IMR-90 (cell line): ENCODE data around the gene CDK18. TPM values are rescaled to one million over a fixed set of nuclear protein-coding genes. Genes with fewer than 3 reads are reported as not detected.

ENCODE experiments used
- ATAC-seq: fragments of 200-7000 bp; cut with Tn5 transposase; 2 replicates; pipeline ENCODE4 v1.9.1; 2020; ENCODE audit warnings: low read depth, mild to moderate bottlenecking, moderate library complexity
- BruUV-seq: library from RNA; stranded (reverse); fragments of 400-500 nt; replicated peaks from 2 replicates; lab custom pipeline; 2021; lab: Mats Ljungman, UMichigan
- CTCF ChIA-PET: fragments of 300-600 bp; formaldehyde crosslinking; extraction: SDS; loops from one replicate; lab custom pipeline; 2021; ENCODE audit warnings: antibody characterized with exemption; lab: Yijun Ruan, JAX
- POLR2A ChIA-PET: fragments of 300-600 bp; sonication (Branson Sonifier 250); formaldehyde crosslinking; loops from one replicate; lab custom pipeline; 2022; ENCODE audit warnings: antibody characterized with exemption; ENCODE audit not compliant: unreplicated experiment; lab: Charles Lee
- DNase-seq: peaks from one replicate; pipeline ENCODE4 v3.0.0; 2013
- H2AFZ ChIP-seq: replicated peaks from 2 replicates; pipeline ENCODE3; 2013; ENCODE audit warnings: low read length, mild to moderate bottlenecking; ENCODE audit not compliant: poor library complexity
- H2AK5ac ChIP-seq: 2 replicates; pipeline ENCODE4 v1.6.1; 2013; ENCODE audit warnings: low read depth, low read length, inconsistent platforms
- H2AK9ac ChIP-seq: replicated peaks from 2 replicates; pipeline ENCODE3; 2013; ENCODE audit warnings: mild to moderate bottlenecking, low read depth, low read length, moderate library complexity; ENCODE audit not compliant: poor library complexity
- H2BK120ac ChIP-seq: 2 replicates; pipeline ENCODE4 v1.6.1; 2013; ENCODE audit warnings: low read depth, low read length, inconsistent platforms
- H2BK15ac ChIP-seq: 3 replicates; pipeline ENCODE4 v1.6.1; 2013; ENCODE audit warnings: low read depth, low read length, inconsistent platforms
- H2BK20ac ChIP-seq: 2 replicates; pipeline ENCODE4 v1.6.1; 2013; ENCODE audit warnings: low read depth, mild to moderate bottlenecking, inconsistent platforms, low read length, moderate library complexity
- H2BK5ac ChIP-seq: 2 replicates; pipeline ENCODE4 v1.6.1; 2013; ENCODE audit warnings: mild to moderate bottlenecking, low read depth, low read length, inconsistent platforms; ENCODE audit not compliant: poor library complexity, severe bottlenecking
- H3K14ac ChIP-seq: replicated peaks from 2 replicates; pipeline ENCODE4 v1.6.1; 2013; ENCODE audit warnings: low read depth, low read length, inconsistent platforms
- H3K18ac ChIP-seq: 2 replicates; pipeline ENCODE4 v1.6.1; 2013; ENCODE audit warnings: low read depth, low read length, control low read depth
- H3K23ac ChIP-seq: 2 replicates; pipeline ENCODE4 v1.6.1; 2013; ENCODE audit warnings: low read depth, low read length, inconsistent platforms
- H3K27ac ChIP-seq: 2 replicates; pipeline ENCODE4 v1.5.1; 2013; ENCODE audit warnings: mild to moderate bottlenecking, control low read depth, low read length; ENCODE audit not compliant: insufficient read depth
- H3K27me3 ChIP-seq: 2 replicates; pipeline ENCODE4 v1.6.1; 2013; ENCODE audit warnings: low read length; ENCODE audit not compliant: control insufficient read depth, insufficient read depth
- H3K36me3 ChIP-seq: 2 replicates; pipeline ENCODE4 v1.6.1; 2013; ENCODE audit warnings: low read length, mixed read lengths; ENCODE audit not compliant: control insufficient read depth, insufficient read depth
- H3K4ac ChIP-seq: 2 replicates; pipeline ENCODE4 v1.6.1; 2013; ENCODE audit warnings: low read depth, low read length, inconsistent platforms
- H3K4me1 ChIP-seq: 2 replicates; pipeline ENCODE4 v1.6.1; 2013; ENCODE audit warnings: low read length, mixed read lengths; ENCODE audit not compliant: control insufficient read depth, insufficient read depth
- H3K4me2 ChIP-seq: 2 replicates; pipeline ENCODE4 v1.6.1; 2013; ENCODE audit warnings: low read depth, mild to moderate bottlenecking, control low read depth, low read length, moderate library complexity
- H3K4me3 ChIP-seq: 2 replicates; pipeline ENCODE4 v1.5.1; 2013; ENCODE audit warnings: low read depth, mild to moderate bottlenecking, control low read depth, low read length, moderate library complexity; ENCODE audit not compliant: insufficient read depth
- H3K56ac ChIP-seq: 2 replicates; pipeline ENCODE4 v1.6.1; 2013; ENCODE audit warnings: low read length, inconsistent platforms; ENCODE audit not compliant: insufficient read depth; ENCODE audit errors: extremely low read depth
- H3K79me1 ChIP-seq, 2 experiments: 2 replicates each; pipeline ENCODE4 v1.6.1; 2013; ENCODE audit warnings: low read length in 2 of 2, inconsistent platforms in 1 of 2, low read depth in 1 of 2
- H3K9ac ChIP-seq: 2 replicates; pipeline ENCODE4 v1.6.1; 2013; ENCODE audit warnings: low read depth, low read length, control low read depth
- H3K9me1 ChIP-seq: 2 replicates; pipeline ENCODE4 v1.6.1; 2013; ENCODE audit warnings: low read length, inconsistent platforms; ENCODE audit not compliant: insufficient read depth
- H3K9me3 ChIP-seq: 2 replicates; pipeline ENCODE4 v1.6.1; 2013; ENCODE audit warnings: low read length; ENCODE audit not compliant: control insufficient read depth, insufficient read depth
- H4K20me1 ChIP-seq: 2 replicates; pipeline ENCODE4 v1.6.1; 2013; ENCODE audit warnings: low read length, inconsistent platforms; ENCODE audit not compliant: insufficient read depth
- H4K5ac ChIP-seq: 2 replicates; pipeline ENCODE4 v1.6.1; 2013; ENCODE audit warnings: mild to moderate bottlenecking, low read depth, low read length, control low read depth
- H4K8ac ChIP-seq, 2 experiments: 2 replicates each; pipeline ENCODE4 v1.6.1; 2013; ENCODE audit warnings: low read depth in 2 of 2, low read length in 2 of 2, control low read depth in 1 of 2, inconsistent platforms in 1 of 2
- H4K91ac ChIP-seq: 2 replicates; pipeline ENCODE4 v1.6.1; 2013; ENCODE audit warnings: low read depth, low read length, inconsistent platforms; ENCODE audit not compliant: insufficient read depth
- BHLHE40 ChIP-seq: fragments of 150-350 bp; IDR thresholded peaks from 2 replicates; pipeline ENCODE4 v1.6.1; 2016; ENCODE audit warnings: mild to moderate bottlenecking, low read depth, low read length
- CHD1 ChIP-seq: IDR thresholded peaks from 2 replicates; pipeline ENCODE4 v1.6.1; 2012; ENCODE audit warnings: low read depth, low read length, improper control_type of control experiment
- CTCF ChIP-seq: conservative IDR thresholded peaks from 2 replicates; pipeline ENCODE4 v1.5.1; 2012; ENCODE audit warnings: mild to moderate bottlenecking, low read depth, low read length, improper control_type of control experiment
- ELK1 ChIP-seq: fragments of 150-350 bp; IDR thresholded peaks from 2 replicates; pipeline ENCODE4 v1.6.1; 2016; ENCODE audit warnings: low read depth, mild to moderate bottlenecking, low read length, moderate library complexity, borderline replicate concordance
- MAZ ChIP-seq: IDR thresholded peaks from 2 replicates; pipeline ENCODE4 v1.6.1; 2012; ENCODE audit warnings: low read depth, mild to moderate bottlenecking, low read length, improper control_type of control experiment, moderate library complexity, borderline replicate concordance
- MXI1 ChIP-seq: IDR thresholded peaks from 2 replicates; pipeline ENCODE4 v1.6.1; 2012; ENCODE audit warnings: low read depth, mild to moderate bottlenecking, low read length, moderate library complexity, borderline replicate concordance
- SMC3 ChIP-seq: fragments of 150-350 bp; IDR thresholded peaks from 2 replicates; pipeline ENCODE4 v1.6.1; 2016; ENCODE audit warnings: low read depth, mild to moderate bottlenecking, antibody characterized with exemption, low read length, moderate library complexity
- WGBS, 2 experiments: methylation state at CpG; one replicate each; pipeline versions ENCODE4 v1.1.5 to v1.1.7; 2013; ENCODE audit warnings: missing lambda C conversion rate in 2 of 2; ENCODE audit not compliant: insufficient read length in 1 of 2; ENCODE audit errors: extremely low coverage in 2 of 2; 5-methylcytosine and 5-hydroxymethylcytosine counted together
- dilution Hi-C: fragments of 300-500 bp; cut with HindIII; formaldehyde crosslinking; loops from one replicate; pipeline ENCODE4 v1.14.3; 2018; ENCODE audit warnings: low sequenced_read_pairs; ENCODE audit not compliant: unreplicated experiment
- in situ Hi-C: fragments of 300-500 bp; cut with MboI; formaldehyde crosslinking; loops from 3 replicates; pipeline ENCODE4 v1.14.3; 2019; ENCODE audit warnings: low sequenced_read_pairs, inconsistent platforms, mixed read lengths
- intact Hi-C: fragments of 100-400 bp; cut with micrococcal nuclease; formaldehyde crosslinking; loops from 2 replicates; pipeline ENCODE4 v1.10.0; 2022
- polyA plus RNA-seq, 3 experiments: library from polyadenylated mRNA; depleted of rRNA; stranded (reverse); fragments of >200 nt; gene quantifications; 2 replicates each; pipeline ENCODE4 v1.2.3, GENCODE V29; 2012; ENCODE audit warnings: low replicate concordance in 1 of 3
- total RNA-seq: library from RNA; depleted of rRNA; stranded (reverse); fragments of >200 nt; gene quantifications from 2 replicates; pipeline ENCODE4 v1.2.3, GENCODE V29; 2012

The CDK18 gene
- total and polyA plus RNA-seq, 2 of the 4 experiments (the other 2 are of a cell fraction), result 0.18 to 0.48 TPM

DNA sequence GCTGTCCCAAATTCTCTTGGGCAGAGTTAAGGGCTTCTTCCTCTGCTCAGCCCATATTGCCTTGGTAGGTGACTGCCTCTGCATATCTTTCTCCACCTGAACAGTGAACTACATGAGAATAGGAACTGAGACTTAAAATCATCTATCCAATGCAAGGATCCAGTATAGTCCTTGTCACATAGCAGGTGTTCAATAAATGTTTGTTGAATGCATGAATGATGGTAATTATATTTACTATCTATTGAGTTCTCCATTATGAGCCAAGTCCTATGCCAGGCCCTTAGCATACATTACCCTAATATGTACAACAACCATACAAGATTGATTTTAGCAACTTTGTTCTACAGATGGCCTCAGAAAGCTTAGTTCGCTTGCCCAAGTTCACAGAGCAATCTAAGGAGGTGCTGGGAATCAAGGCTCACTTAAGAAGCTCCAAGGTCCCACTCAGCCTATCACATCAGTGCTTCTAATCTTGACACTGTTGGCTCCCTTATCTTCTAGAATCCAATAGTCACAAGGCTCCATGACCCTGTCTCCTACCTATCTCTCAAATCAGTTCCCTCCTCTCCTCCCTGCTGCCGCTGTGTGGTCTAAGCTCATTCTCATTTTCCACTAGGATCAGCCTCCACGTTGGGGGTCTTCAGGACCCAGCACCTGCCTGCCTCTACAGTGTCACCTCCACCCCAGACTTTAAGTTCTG lies 2.2 kb upstream of the CDK18 start:
- DNase-seq (no peak), ATAC-seq (no peak)
- ChIA-PET POLR2A (no interaction called here), CTCF (no interaction called here)
- Histone ChIP-seq H3K36me3 (no peaks in the 10 kb centered on the region), H3K27me3 (peaks cover 69% of the 10 kb centered on the region), H3K56ac (no peak overlapping the region), H3K4ac (no peak overlapping the region), H3K9me1 (no peaks in the 10 kb centered on the region), H4K5ac (no peak overlapping the region), H2BK15ac (no peak overlapping the region), H2AK5ac (no peak overlapping the region), H2BK5ac (no peak overlapping the region), H2BK20ac (no peak overlapping the region), H3K18ac (no peak overlapping the region), H3K4me3 (no peak overlapping the region), H2AK9ac (no peak overlapping the region), H3K23ac (no peak overlapping the region), H2AFZ (no peak overlapping the region), H4K20me1 (no peaks in the 10 kb centered on the region; the same call in 1 of the 2 replicates), H3K79me1 (no peaks in the 10 kb centered on the region), H3K14ac (no peak overlapping the region), H3K9ac (no peak overlapping the region), H3K27ac (no peak overlapping the region), H4K91ac (no peak overlapping the region), H3K4me2 (no peak overlapping the region), H3K9me3 (no peaks in the 10 kb centered on the region; the same call in 1 of the 2 replicates), H2BK120ac (no peak overlapping the region), H3K4me1 (peaks cover 2% of the 10 kb centered on the region; the same call in 1 of the 2 replicates), H4K8ac (no peak overlapping the region)
- dilution Hi-C loops (no loop called here), intact Hi-C loops (no loop called here), in situ Hi-C loops (no loop called here)
- no TSS peak for BruUV-seq
- no CpG with 5 or more reads among the region's 3 CpGs for WGBS, 2 experiments
- no peak for TF ChIP-seq MAZ
- TF ChIP-seq ELK1, result no peak
- TF ChIP-seq SMC3, result no peak
- no peak for TF ChIP-seq MXI1
- TF ChIP-seq CHD1, result no peak
- no peak for TF ChIP-seq BHLHE40
- no peak for TF ChIP-seq CTCF
